Testis (tissue), 3 donors: Measurements from ENCODE around the gene FPR3. TPM values are rescaled to one million over a fixed set of nuclear protein-coding genes. Genes with fewer than 3 reads are reported as not detected.

Source experiments
- DNase-seq: peaks from one replicate; pipeline ENCODE4 v3.0.0-alpha.2; 2019
- H3K27ac ChIP-seq, 2 donors: fragments of 200-600 bp; sonication (generic); one replicate each; pipeline ENCODE4 v1.5.1; 2019
- H3K27me3 ChIP-seq: fragments of 200-600 bp; sonication (generic); one replicate; pipeline ENCODE4 v1.5.1; 2019
- H3K36me3 ChIP-seq: fragments of 200-600 bp; sonication (generic); one replicate; pipeline ENCODE4 v1.5.1; 2017; ENCODE audit warnings: low read depth; ENCODE audit errors: missing control alignments
- H3K4me1 ChIP-seq: fragments of 200-600 bp; sonication (generic); one replicate; pipeline ENCODE4 v1.5.1; 2019
- H3K4me3 ChIP-seq, 2 donors: fragments of 200-600 bp; sonication (generic); one replicate each; pipeline ENCODE4 v1.5.1; 2017 to 2019
- H3K9me3 ChIP-seq: fragments of 200-600 bp; sonication (generic); one replicate; pipeline ENCODE4 v1.5.1; 2017
- POLR2A ChIP-seq: fragments of 450-650 bp; IDR thresholded peaks from one replicate; pipeline ENCODE4 v1.6.1; 2017; ENCODE audit warnings: antibody characterized with exemption, mild to moderate bottlenecking, moderate library complexity
- WGBS, 2 donors: methylation state at CpG; one replicate each; pipeline ENCODE4 v1.1.5; 2018; 5-methylcytosine and 5-hydroxymethylcytosine counted together
- intact Hi-C: fragments of 100-400 bp; cut with DNase I; formaldehyde crosslinking; loops from one replicate; pipeline ENCODE4 v1.15.1; 2023; ENCODE audit warnings: low total_unique reads
- polyA plus RNA-seq: library from polyadenylated mRNA; stranded (reverse); fragments of 350-450 nt; fragmentation: Illumina TruSeq; extraction: RNeasy Lipid Tissue Mini Kit (QIAGEN cat#74804); gene quantifications from one replicate; pipeline ENCODE4 v1.2.3, GENCODE V29; 2014; ENCODE audit warnings: low read depth, low replicate concordance; ENCODE audit not compliant: insufficient read depth
- total RNA-seq, 2 donors: library from RNA; depleted of rRNA; stranded (reverse); fragments of >200 nt; gene quantifications; one replicate each; pipeline ENCODE4 v1.2.3, GENCODE V29; 2016
- TF ChIP-seq, protein P1 (sequence below), 3 experiments: fragments of 450-650 bp in 2 of 3; fragments of 200-600 bp in 1 of 3; sonication (generic) in 1 of 3; IDR thresholded peaks; one replicate each; pipeline ENCODE4 v1.5.1; 2016 to 2019; ENCODE audit warnings: antibody characterized with exemption in 3 of 3, mild to moderate bottlenecking in 2 of 3, moderate library complexity in 1 of 3

Gene FPR3
- total and polyA plus RNA-seq, 3 donors from 2014 or later = 1.6 to 15.6 (median 8.8) TPM

- DNase-seq = peak; percentile 31
- H3K4me3 ChIP-seq = no peak overlapping the region
- no peak for TF ChIP-seq POLR2A
- TF ChIP-seq, protein P1, sequence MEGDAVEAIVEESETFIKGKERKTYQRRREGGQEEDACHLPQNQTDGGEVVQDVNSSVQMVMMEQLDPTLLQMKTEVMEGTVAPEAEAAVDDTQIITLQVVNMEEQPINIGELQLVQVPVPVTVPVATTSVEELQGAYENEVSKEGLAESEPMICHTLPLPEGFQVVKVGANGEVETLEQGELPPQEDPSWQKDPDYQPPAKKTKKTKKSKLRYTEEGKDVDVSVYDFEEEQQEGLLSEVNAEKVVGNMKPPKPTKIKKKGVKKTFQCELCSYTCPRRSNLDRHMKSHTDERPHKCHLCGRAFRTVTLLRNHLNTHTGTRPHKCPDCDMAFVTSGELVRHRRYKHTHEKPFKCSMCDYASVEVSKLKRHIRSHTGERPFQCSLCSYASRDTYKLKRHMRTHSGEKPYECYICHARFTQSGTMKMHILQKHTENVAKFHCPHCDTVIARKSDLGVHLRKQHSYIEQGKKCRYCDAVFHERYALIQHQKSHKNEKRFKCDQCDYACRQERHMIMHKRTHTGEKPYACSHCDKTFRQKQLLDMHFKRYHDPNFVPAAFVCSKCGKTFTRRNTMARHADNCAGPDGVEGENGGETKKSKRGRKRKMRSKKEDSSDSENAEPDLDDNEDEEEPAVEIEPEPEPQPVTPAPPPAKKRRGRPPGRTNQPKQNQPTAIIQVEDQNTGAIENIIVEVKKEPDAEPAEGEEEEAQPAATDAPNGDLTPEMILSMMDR (IDR thresholded peaks at IDR 0.05) = no peak
- intact Hi-C loops = no loop called here
- no peaks in the 10 kb centered on the region for H3K4me1 ChIP-seq
- WGBS, 2 donors = 85 to 86% methylated on average over 2 of the region's 2 CpGs
- no peaks in the 10 kb centered on the region for H3K9me3 ChIP-seq
- no peaks in the 10 kb centered on the region for H3K36me3 ChIP-seq
- no peaks in the 10 kb centered on the region for H3K27me3 ChIP-seq
- H3K27ac ChIP-seq = no peak overlapping the region
These were observed 42.2 kb downstream of the FPR3 start for GRCh38 chr19:51837145-51837544.

DNA sequence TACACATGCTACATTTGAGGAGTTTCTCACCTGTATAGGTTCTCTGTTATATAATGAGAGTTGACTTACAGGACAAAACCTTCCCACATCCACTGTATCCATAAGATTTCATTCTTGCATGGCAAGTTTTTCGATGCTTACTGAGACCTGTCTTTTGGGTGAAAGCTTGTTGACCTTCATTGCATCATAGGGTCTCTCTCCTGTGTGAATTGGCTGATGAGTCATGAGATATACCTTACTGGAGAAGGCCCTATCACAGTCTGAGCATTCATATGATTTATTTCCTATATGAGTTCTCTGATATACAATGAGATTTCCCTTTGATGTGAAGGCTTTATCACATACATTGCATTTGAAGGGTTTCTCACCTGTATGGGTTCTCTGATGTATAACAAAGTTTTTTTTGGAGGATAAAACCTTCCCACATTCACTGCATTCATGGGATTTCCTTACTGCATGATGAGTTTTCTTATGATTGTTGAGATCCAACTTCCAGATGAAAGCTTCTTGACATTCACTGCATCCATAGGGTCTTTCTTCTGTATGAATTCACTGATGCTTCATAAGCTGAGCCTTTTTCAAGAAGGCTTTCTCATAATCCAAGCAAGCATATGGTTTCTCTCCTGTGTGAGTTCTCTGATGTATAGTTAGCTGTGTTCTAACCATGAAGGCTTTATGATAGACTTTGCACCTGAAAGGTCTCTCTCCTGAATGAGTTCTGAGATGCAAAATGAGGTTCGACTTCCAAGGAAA lies 67.1 kb downstream of the FPR3 start:
- intact Hi-C loops = no loop called here
- no peak for DNase-seq
- H3K4me3 ChIP-seq = no peak overlapping the region
- no peaks in the 10 kb centered on the region for H3K27me3 ChIP-seq
- H3K4me1 ChIP-seq = no peaks in the 10 kb centered on the region
- WGBS, 2 donors = 77 to 88% methylated on average over 2 of the region's 2 CpGs
- no peaks in the 10 kb centered on the region for H3K9me3 ChIP-seq
- TF ChIP-seq, protein P1 (IDR thresholded peaks at IDR 0.05) = no peak
- no peak for TF ChIP-seq POLR2A
- H3K36me3 ChIP-seq = no peaks in the 10 kb centered on the region
- no peak overlapping the region for H3K27ac ChIP-seq

GRCh38 chr19:51873097-51873496 lies 78.1 kb downstream of the FPR3 start:
- no peak overlapping the region for H3K27ac ChIP-seq
- TF ChIP-seq POLR2A = no peak
- TF ChIP-seq, protein P1 (IDR thresholded peaks at IDR 0.05) = no peak
- DNase-seq = no peak
- H3K4me3 ChIP-seq = no peak overlapping the region
- intact Hi-C loops = no loop called here
- no peaks in the 10 kb centered on the region for H3K27me3 ChIP-seq
- 98 to 100% methylated on average over 4 of the region's 4 CpGs for WGBS, 2 donors
- H3K4me1 ChIP-seq = no peaks in the 10 kb centered on the region
- H3K36me3 ChIP-seq = no peaks in the 10 kb centered on the region
- no peaks in the 10 kb centered on the region for H3K9me3 ChIP-seq

Other genes with a start within 250 kb of the FPR3 start
- 10 to 100 TPM; 12.1 to 12.3 TPM for gene ZNF175, start 223.9 kb upstream of the FPR3 start, total RNA-seq
- gene ZNF175, start 223.9 kb upstream of the FPR3 start, polyA plus RNA-seq = 11.0 TPM
- gene SIGLEC5, start 164.8 kb upstream of the FPR3 start, total RNA-seq = not detected
- not detected for gene SIGLEC5, start 164.8 kb upstream of the FPR3 start, polyA plus RNA-seq
- gene SIGLEC14, start 148.3 kb upstream of the FPR3 start, total RNA-seq = 1 to 10 TPM; 3.7 to 5.7 TPM
- gene SIGLEC14, start 148.3 kb upstream of the FPR3 start, polyA plus RNA-seq = 1.5 TPM
- gene SPACA6, start 101.8 kb upstream of the FPR3 start, total RNA-seq = 100 to 1,000 TPM in 1 of 2 donors, 10 to 100 TPM in 1; 37.8 to 106 TPM
- gene SPACA6, start 101.8 kb upstream of the FPR3 start, polyA plus RNA-seq = 19.8 TPM
- 1 to 10 TPM in 1 of 2 donors, under 1 TPM in 1; 0.99 to 2.1 TPM for gene HAS1, start 71.2 kb upstream of the FPR3 start, total RNA-seq
- gene HAS1, start 71.2 kb upstream of the FPR3 start, polyA plus RNA-seq = 0.44 TPM
- gene FPR1, start 43.3 kb upstream of the FPR3 start, total RNA-seq = 1 to 10 TPM; 1.4 to 2.1 TPM
- 3.5 TPM for gene FPR1, start 43.3 kb upstream of the FPR3 start, polyA plus RNA-seq
- gene FPR2, start 34.0 kb upstream of the FPR3 start, total RNA-seq = under 1 TPM; 0.19 to 0.31 TPM
- gene FPR2, start 34.0 kb upstream of the FPR3 start, polyA plus RNA-seq = 1.3 TPM
- 10 to 100 TPM; 65.2 to 85.2 TPM for gene ZNF577, start 92.8 kb downstream of the FPR3 start, total RNA-seq
- gene ZNF577, start 92.8 kb downstream of the FPR3 start, polyA plus RNA-seq = 43.5 TPM
- gene ZNF649, start 109.9 kb downstream of the FPR3 start, total RNA-seq = 10 to 100 TPM; 12.2 to 12.4 TPM
- 8.7 TPM for gene ZNF649, start 109.9 kb downstream of the FPR3 start, polyA plus RNA-seq
- 1 to 10 TPM; 9.2 to 9.4 TPM for gene ZNF613, start 132.3 kb downstream of the FPR3 start, total RNA-seq
- gene ZNF613, start 132.3 kb downstream of the FPR3 start, polyA plus RNA-seq = 2.8 TPM
- 10 to 100 TPM; 18.0 to 19.0 TPM for gene ZNF350, start 191.7 kb downstream of the FPR3 start, total RNA-seq
- gene ZNF350, start 191.7 kb downstream of the FPR3 start, polyA plus RNA-seq = 7.5 TPM
- gene ZNF615, start 213.1 kb downstream of the FPR3 start, total RNA-seq = 10 to 100 TPM in 1 of 2 donors, 1 to 10 TPM in 1; 8.8 to 10.3 TPM
- gene ZNF615, start 213.1 kb downstream of the FPR3 start, polyA plus RNA-seq = 4.7 TPM
- 10 to 100 TPM; 13.2 to 13.9 TPM for gene ZNF614, start 233.2 kb downstream of the FPR3 start, total RNA-seq
- gene ZNF614, start 233.2 kb downstream of the FPR3 start, polyA plus RNA-seq = 8.6 TPM